HepG2 (cell line): ENCODE data around the gene MBTPS2. TPM values are rescaled to one million over a fixed set of nuclear protein-coding genes. Genes with fewer than 3 reads are reported as not detected.

Experiments
- CEBPB ChIP-seq: IDR thresholded peaks from 2 replicates; pipeline ENCODE4 v1.6.1; 2011; ENCODE audit warnings: low read depth, low read length, improper control_type of control experiment, borderline replicate concordance
- HOXA5 ChIP-seq: sonication (generic); formaldehyde crosslinking; IDR thresholded peaks from 2 replicates; pipeline ENCODE4 v1.4.0; 2020; ENCODE audit warnings: missing genetic modification reagents
- HOXA9 ChIP-seq: sonication (generic); formaldehyde crosslinking; IDR thresholded peaks from 2 replicates; pipeline ENCODE4 v1.8.1; 2022; ENCODE audit warnings: missing genetic modification reagents, mild to moderate bottlenecking, moderate library complexity, borderline replicate concordance
- KLF12 ChIP-seq: sonication (generic); formaldehyde crosslinking; IDR thresholded peaks from 2 replicates; pipeline ENCODE4 v1.4.0; 2020; ENCODE audit warnings: missing genetic modification reagents, borderline replicate concordance
- NR2C2 ChIP-seq: sonication (generic); formaldehyde crosslinking; IDR thresholded peaks from 2 replicates; pipeline ENCODE4 v1.4.0; 2020; ENCODE audit warnings: missing genetic modification reagents, mild to moderate bottlenecking, moderate library complexity, borderline replicate concordance
- RAD51 ChIP-seq: fragments of 450-650 bp; IDR thresholded peaks from 2 replicates; pipeline ENCODE4 v1.6.1; 2016; ENCODE audit warnings: borderline replicate concordance
- SP140L ChIP-seq: sonication (generic); formaldehyde crosslinking; IDR thresholded peaks from 2 replicates; pipeline ENCODE4 v1.4.0; 2020; ENCODE audit warnings: missing genetic modification reagents, borderline replicate concordance
- TOE1 ChIP-seq: sonication (generic); formaldehyde crosslinking; IDR thresholded peaks from 2 replicates; pipeline ENCODE4 v1.4.0; 2020; ENCODE audit warnings: mild to moderate bottlenecking, missing genetic modification reagents
- ZNF260 ChIP-seq: sonication (generic); formaldehyde crosslinking; IDR thresholded peaks from 2 replicates; pipeline ENCODE4 v1.4.0; 2020; ENCODE audit warnings: missing genetic modification reagents, low read depth, mild to moderate bottlenecking, borderline replicate concordance
- ZNF34 ChIP-seq: sonication (generic); formaldehyde crosslinking; IDR thresholded peaks from 2 replicates; pipeline ENCODE4 v1.4.0; 2020; ENCODE audit warnings: mild to moderate bottlenecking, missing genetic modification reagents, borderline replicate concordance
- ZNF605 ChIP-seq: sonication (generic); formaldehyde crosslinking; IDR thresholded peaks from 2 replicates; pipeline ENCODE4 v1.8.0; 2022; ENCODE audit warnings: mild to moderate bottlenecking, missing genetic modification reagents
- ZNF776 ChIP-seq: sonication (generic); formaldehyde crosslinking; IDR thresholded peaks from 2 replicates; pipeline ENCODE4 v1.4.0; 2020; ENCODE audit warnings: mild to moderate bottlenecking, missing genetic modification reagents
- ZSCAN25 ChIP-seq: sonication (generic); formaldehyde crosslinking; IDR thresholded peaks from 2 replicates; pipeline ENCODE4 v1.8.0; 2022; ENCODE audit warnings: mild to moderate bottlenecking, missing genetic modification reagents
- polyA plus RNA-seq, 8 experiments: library from polyadenylated mRNA; depleted of rRNA in 3 of 8; stranded (reverse) in 7 of 8; unstranded in 1 of 8; fragments of >200 nt; fragmentation: Illumina TruSeq in 4 of 8; extraction: Trizol in 4 of 8; gene quantifications; 2 replicates each; pipeline versions ENCODE4 v1.2.1 to v1.2.3, GENCODE V29; 2011 to 2016; ENCODE audit warnings: low read depth in 4 of 8, missing spikeins in 1 of 8, mixed read lengths in 1 of 8; ENCODE audit not compliant: insufficient read depth in 1 of 8
- total RNA-seq, 5 experiments: library from RNA; depleted of rRNA; stranded (reverse); fragments of >200 nt; fragmentation: Illumina TruSeq; extraction: Trizol; gene quantifications; 2 replicates each; pipeline ENCODE4 v1.2.3, GENCODE V29; 2016; ENCODE audit warnings: low read depth in 1 of 5
- TF ChIP-seq, protein P1 (sequence below): sonication (generic); formaldehyde crosslinking; IDR thresholded peaks from 2 replicates; pipeline ENCODE4 v1.4.0; 2020; ENCODE audit warnings: missing genetic modification reagents
- TF ChIP-seq, protein P2 (sequence below): sonication (generic); formaldehyde crosslinking; IDR thresholded peaks from 2 replicates; pipeline ENCODE4 v1.5.1; 2020; ENCODE audit warnings: missing genetic modification reagents, mild to moderate bottlenecking, borderline replicate concordance
- TF ChIP-seq, protein P3 (sequence below): sonication (generic); formaldehyde crosslinking; IDR thresholded peaks from 2 replicates; pipeline ENCODE4 v1.5.0; 2020; ENCODE audit warnings: missing genetic modification reagents
- TF ChIP-seq, protein P4 (sequence below): sonication (generic); formaldehyde crosslinking; IDR thresholded peaks from 2 replicates; pipeline ENCODE4 v1.4.0; 2020; ENCODE audit warnings: mild to moderate bottlenecking, missing genetic modification reagents
- TF ChIP-seq, protein P5 (sequence below): IDR thresholded peaks from 2 replicates; pipeline ENCODE4 v1.6.1; 2016; ENCODE audit warnings: mild to moderate bottlenecking, missing biosample characterization, missing genetic modification reagents
- TF ChIP-seq, protein P6 (sequence below): sonication (generic); formaldehyde crosslinking; IDR thresholded peaks from 2 replicates; pipeline ENCODE4 v1.4.0; 2020; ENCODE audit warnings: missing genetic modification reagents
- TF ChIP-seq, protein P7 (sequence below): sonication (generic); formaldehyde crosslinking; IDR thresholded peaks from 2 replicates; pipeline ENCODE4 v1.8.1; 2023; ENCODE audit warnings: mild to moderate bottlenecking, moderate library complexity, missing genetic modification reagents

MBTPS2 gene
- total and polyA plus RNA-seq, 2 of the 13 experiments (the other 11 are each of a cell fraction or from before 2014, with no cell fraction given) = 5.7 to 14.4 TPM

DNA sequence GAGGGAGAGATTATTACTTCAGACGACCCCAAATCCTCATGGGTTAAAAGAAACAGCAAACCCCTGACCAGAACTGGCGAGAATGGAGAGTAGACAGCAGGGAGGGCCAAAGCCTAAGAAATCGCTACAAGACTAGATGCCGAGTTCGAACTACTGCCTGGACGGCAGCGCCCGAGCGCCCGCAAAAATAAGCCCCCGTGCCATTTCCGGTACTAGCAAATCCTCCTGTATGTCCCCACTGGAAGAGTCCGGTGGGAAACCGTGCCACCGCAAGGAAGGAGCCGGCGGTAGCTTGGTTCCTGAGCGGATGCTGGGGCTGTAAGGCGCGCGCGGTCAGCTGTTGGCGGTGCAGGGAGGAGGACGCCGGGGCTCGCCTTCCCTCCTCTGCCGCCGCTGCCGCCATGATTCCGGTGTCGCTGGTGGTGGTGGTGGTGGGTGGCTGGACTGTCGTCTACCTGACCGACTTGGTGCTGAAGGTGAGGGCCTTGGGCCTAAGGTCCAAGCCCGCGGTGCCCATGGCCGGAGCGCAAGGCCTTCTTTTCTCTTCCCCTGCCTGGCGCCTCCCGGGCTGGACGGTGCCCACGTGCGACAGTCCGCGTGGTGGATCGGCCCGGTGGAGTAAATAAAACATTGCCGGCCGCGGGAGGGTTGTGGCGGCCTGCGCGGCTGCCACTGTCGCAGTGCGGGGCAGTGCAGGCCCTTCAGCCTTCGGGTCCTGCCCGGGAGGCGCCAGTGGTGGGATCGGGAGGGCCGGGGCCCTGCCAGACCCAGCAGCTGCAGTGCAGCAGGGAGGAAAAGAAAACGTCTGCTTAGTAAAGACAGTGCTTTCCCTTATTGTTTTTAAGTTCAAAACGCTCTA, at the start of gene MBTPS2 (continued):
- TF ChIP-seq, protein P1, sequence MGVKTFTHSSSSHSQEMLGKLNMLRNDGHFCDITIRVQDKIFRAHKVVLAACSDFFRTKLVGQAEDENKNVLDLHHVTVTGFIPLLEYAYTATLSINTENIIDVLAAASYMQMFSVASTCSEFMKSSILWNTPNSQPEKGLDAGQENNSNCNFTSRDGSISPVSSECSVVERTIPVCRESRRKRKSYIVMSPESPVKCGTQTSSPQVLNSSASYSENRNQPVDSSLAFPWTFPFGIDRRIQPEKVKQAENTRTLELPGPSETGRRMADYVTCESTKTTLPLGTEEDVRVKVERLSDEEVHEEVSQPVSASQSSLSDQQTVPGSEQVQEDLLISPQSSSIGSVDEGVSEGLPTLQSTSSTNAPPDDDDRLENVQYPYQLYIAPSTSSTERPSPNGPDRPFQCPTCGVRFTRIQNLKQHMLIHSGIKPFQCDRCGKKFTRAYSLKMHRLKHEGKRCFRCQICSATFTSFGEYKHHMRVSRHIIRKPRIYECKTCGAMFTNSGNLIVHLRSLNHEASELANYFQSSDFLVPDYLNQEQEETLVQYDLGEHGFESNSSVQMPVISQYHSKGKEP = no peak
- TF ChIP-seq NR2C2 (CRISPR knock-in tag) (peak; percentile 48), ZNF34 (CRISPR knock-in tag) (0 out of 2 replicates have a peak, but pooled peaks have one; percentile 23), HOXA5 (CRISPR knock-in tag) (0 out of 2 replicates have a peak, but pooled peaks have one; percentile 57), SP140L (no peak), ZNF605 (CRISPR knock-in tag) (no peak), CEBPB (no peak), ZNF776 (CRISPR knock-in tag) (no peak; the same call in 1 of the 2 replicates), RAD51 (no peak), TOE1 (CRISPR knock-in tag) (no peak), ZNF260 (CRISPR knock-in tag) (no peak), KLF12 (CRISPR knock-in tag) (no peak; the same call in 1 of the 2 replicates), ZSCAN25 (CRISPR knock-in tag) (peak; percentile 23; the same call in 1 of the 2 replicates), HOXA9 (CRISPR knock-in tag) (peak; percentile 57; the same call in 1 of the 2 replicates)
- TF ChIP-seq, protein P2, sequence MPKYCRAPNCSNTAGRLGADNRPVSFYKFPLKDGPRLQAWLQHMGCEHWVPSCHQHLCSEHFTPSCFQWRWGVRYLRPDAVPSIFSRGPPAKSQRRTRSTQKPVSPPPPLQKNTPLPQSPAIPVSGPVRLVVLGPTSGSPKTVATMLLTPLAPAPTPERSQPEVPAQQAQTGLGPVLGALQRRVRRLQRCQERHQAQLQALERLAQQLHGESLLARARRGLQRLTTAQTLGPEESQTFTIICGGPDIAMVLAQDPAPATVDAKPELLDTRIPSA (CRISPR knock-in tag) = no peak
- TF ChIP-seq, protein P3, sequence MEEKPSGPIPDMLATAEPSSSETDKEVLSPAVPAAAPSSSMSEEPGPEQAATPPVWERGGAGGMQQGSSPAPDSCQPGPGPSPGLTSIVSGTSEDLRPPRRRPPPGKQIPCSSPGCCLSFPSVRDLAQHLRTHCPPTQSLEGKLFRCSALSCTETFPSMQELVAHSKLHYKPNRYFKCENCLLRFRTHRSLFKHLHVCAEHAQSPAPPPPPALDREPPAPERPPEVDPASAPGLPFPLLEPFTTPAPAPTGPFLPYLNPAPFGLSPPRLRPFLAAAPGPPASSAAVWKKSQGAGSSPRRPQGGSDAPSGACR = peak; percentile 40; the same call in 1 of the 2 replicates
- TF ChIP-seq, protein P4, sequence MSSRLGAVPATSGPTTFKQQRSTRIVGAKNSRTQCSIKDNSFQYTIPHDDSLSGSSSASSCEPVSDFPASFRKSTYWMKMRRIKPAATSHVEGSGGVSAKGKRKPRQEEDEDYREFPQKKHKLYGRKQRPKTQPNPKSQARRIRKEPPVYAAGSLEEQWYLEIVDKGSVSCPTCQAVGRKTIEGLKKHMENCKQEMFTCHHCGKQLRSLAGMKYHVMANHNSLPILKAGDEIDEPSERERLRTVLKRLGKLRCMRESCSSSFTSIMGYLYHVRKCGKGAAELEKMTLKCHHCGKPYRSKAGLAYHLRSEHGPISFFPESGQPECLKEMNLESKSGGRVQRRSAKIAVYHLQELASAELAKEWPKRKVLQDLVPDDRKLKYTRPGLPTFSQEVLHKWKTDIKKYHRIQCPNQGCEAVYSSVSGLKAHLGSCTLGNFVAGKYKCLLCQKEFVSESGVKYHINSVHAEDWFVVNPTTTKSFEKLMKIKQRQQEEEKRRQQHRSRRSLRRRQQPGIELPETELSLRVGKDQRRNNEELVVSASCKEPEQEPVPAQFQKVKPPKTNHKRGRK (CRISPR knock-in tag) = no peak
- TF ChIP-seq, protein P5, sequence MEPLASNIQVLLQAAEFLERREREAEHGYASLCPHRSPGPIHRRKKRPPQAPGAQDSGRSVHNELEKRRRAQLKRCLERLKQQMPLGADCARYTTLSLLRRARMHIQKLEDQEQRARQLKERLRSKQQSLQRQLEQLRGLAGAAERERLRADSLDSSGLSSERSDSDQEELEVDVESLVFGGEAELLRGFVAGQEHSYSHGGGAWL (CRISPR knock-in tag) = peak; percentile 80
- TF ChIP-seq, protein P6, sequence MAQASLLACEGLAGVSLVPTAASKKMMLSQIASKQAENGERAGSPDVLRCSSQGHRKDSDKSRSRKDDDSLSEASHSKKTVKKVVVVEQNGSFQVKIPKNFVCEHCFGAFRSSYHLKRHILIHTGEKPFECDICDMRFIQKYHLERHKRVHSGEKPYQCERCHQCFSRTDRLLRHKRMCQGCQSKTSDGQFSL (CRISPR knock-in tag) = no peak
- TF ChIP-seq, protein P7, sequence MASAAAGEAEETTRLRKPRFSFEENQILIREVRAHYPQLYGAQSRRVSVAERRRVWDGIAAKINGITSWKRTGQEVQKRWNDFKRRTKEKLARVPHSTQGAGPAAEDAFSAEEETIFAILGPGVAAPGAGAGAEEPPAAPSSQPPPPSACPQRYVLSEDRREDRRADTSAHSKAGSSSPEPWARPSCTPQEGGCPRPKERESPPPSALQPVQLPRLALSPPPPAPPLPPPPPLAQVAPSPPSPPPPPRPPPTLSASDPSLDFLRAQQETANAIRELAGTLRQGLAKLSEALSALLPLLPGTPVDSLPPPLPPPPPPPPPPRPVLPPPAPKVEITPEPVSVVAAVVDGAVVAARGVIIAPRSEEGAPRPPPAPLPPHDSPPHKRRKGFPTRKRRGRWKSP (CRISPR knock-in tag) = peak; percentile 69
